Dedifferentiated amniotic fluid mesenchymal stem cell (primary cell): ENCODE results near the gene MCM7.

ENCODE experiments used
- DNase-seq: peaks from one replicate; pipeline ENCODE4 v3.0.0-alpha.2; 2016; ENCODE audit errors: extremely low spot score

The MCM7 gene

DNA sequence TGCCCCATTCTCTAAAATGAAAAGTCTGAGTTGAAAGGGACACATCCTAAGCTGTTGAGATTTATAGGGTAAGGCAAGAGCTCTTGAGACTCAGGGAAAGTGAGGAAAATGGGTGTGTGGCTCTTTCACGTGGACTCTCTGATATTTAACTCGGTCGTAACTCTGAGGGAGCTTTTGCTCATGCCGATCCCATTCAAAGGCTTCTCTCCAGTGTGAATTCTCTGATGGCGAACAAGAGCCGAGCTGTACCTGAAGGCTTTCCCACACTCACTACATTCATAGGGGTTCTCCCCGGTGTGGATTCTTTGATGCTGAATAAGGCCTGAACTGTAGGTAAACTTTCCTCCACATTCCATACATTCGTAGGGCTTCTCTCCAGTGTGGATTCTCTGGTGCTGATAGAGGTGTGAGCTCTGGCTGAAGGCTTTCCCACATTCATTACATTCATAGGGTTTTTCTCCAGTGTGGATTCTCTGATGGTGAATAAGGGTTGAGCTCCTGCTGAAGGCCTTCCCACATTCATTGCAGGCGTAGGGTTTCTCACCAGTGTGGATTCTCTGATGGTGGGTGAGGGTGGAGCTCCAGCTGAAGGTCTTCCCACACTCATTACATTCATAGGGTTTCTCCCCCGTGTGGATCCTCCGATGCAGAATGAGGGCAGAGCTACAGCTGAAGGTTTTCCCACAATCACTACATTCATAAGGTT, 30.0 kb downstream of the MCM7 start:
- DNase-seq: no peak

DNA sequence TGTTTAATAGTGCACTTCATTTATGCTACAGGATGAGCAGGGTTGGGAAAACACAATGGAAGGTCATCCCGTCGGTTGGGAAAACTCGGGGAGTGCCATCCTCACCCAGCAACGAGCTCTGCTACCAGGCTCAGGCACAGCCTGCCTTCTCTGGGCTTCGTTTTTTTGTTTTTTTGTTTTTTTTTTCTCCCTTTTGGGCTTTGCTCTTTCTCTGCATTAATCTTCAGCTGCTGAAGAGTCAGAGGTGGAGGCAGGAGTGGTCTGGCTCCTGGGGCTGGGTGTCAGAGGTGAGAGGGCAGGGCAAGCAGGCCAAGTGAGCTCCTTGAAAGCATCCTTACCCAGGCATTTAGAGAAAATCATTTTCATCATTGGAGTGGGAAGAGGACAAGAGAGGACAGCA, 31.2 kb downstream of the MCM7 start:
- no peak for DNase-seq

DNA sequence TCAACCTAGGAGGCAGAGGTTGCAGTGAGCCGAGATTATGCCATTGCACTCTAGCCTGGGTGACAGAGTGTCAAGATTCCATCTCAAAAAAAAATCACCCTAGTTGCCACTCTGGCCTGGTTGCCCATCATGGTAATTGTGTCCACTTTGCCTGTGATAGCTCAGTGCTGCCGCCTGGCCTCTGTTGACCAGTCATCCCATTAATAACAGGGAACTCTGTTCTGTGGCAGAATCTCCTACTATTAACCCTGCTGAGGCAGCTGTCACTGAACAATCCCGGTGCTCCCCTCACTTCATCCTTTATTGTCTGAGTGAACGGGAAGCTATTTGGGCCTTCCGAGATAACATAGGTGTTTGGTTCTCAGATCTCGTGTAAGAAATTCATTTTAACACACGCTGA, 34.2 kb downstream of the MCM7 start:
- no peak for DNase-seq

DNA sequence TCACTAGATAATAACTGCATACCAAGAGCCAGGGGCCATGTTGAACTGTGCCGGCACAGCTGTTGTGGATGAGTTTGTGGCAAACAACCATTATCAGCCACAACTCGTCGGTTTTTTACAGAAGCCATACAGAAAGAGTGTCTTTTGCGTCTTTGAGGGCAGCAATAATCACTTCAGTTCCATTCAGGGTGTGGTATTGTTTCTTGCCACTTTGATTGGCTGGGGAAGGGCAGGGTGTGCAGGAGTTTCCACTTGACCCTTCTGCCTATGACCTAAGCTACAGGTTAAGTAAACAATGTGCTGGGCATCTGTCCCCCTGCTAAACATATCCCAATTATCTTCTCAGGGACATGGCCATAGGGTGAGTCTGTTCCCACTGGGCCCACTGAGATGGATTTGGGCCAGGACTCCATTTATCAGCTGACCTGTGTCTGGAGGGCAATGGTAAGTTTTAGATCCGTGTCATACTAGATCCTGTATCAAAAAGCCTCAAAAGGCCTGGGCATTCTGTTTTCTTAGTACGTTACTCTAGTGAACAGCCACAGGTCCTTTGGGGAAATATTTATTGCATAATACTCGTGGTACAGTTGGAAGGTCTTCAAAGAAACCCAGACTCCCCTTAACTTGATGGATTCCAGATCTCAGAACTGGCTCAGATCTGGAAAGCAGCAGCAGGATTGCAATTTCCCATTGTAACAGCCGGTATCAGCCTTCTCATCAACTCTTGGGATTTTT, 35.6 kb downstream of the MCM7 start:
- peak; percentile 56 for DNase-seq

GRCh38 chr7:100064162-100064561, 37.0 kb downstream of the MCM7 start:
- no peak for DNase-seq

- DNase-seq: no peak
These were observed 37.8 kb downstream of the MCM7 start for GRCh38 chr7:100063376-100063775.

DNA sequence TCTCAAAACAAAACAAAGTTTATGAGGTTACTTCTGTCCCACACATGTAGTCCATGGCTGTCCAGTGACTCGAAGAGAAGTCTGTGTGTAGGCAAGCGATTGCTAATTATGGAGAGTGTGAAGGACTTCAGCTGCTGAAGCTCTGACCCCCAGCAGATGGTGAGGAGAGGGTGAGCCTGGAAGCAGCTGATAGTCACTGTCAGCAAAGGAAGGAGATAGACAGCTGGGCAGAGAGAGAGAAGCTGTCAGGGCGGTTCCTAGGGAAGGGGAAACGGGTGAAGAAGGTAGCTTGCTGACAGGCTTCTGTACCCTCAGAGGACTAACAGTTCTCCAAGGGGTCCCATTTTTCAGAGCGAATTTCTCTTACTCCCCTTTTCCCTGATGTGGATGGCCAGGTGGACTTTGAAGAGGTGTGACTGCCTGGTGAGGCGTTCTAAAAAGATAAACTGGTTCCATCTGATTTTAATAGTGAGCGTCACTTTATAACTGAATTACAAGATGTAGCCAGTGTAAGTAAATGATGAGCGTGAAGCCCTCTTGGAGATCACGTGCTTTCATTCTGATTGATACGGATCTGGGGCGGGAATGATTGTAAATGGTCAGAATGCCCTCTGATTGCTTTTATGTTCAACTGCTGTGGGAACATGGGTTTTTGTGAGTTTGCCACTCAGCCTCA, 39.5 kb downstream of the MCM7 start:
- DNase-seq: no peak

DNA sequence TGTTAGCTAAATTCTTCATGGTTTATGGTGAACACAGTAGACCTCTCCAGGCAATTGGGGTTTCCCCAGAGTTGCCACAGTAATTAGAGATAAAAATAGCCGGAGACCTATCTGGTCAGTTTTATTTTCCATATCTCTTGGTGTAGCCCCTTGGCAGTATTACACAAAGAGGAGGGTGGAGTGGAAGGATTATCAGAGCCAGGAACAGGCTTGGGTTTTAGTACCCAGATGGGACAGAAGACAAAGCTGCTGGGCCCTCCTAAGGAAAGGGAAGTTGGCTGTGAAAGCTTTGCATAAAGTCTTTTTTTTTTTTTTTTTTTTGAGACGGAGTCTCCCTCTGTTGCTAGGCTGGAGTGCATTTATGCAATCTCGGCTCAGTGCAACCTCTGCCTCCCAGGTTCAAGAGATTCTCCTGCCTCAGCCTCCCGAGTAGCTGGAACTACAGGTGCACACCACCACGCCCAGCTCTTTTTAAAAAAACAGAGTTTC, 41.9 kb downstream of the MCM7 start:
- DNase-seq: no peak

GRCh38 chr7:100057006-100057405, 44.2 kb downstream of the MCM7 start:
- DNase-seq: no peak

DNA sequence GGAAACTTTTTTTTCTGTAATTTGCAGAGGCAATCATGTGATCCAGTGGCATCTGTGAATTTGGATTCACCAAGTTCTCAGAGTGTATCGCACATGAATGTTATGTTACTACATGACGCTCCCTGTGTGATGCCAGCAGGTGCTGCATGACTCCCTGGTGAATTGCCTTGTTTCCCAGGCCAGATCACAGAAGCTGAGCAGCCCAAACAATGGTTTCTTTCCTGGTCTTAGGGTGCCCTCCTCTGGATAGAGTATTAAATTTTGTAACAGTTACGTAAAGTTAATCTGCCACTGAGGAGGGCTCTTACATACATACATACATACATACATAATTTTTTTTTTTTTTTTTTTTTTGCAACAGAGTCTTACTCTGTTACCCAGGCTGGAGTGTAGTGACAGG, 48.0 kb downstream of the MCM7 start:
- peak; percentile 63 for DNase-seq

DNA sequence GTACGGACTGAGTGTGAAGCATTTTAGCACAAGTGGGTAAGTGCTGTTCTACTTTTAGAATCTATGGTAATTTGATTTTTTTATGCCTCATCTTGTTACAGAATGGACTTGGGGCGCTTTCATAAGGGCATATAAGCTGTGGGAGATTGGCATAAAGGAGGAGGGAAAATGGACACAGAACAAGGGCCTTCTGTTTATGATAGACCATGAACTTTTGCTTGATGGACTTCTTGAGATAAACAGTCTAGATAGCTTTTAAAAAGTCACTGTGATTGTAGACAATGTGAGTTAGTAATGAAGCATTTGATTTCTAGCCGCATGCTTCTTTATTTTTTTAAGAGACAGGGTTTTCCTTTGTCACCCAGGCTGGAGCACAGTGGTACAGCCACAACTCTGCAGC, 49.6 kb downstream of the MCM7 start:
- no peak for DNase-seq

GRCh38 chr7:100049441-100050291, 51.5 kb downstream of the MCM7 start, which contains the start of gene ZSCAN21:
TSS of gene ZSCAN21 (plus strand) at chr7:100049774. CDS start at chr7:100057007, 7,233 bp downstream.
- DNase-seq: peak; percentile 83

GRCh38 chr7:100048680-100049079, 52.5 kb downstream of the MCM7 start:
- no peak for DNase-seq

GRCh38 chr7:100044718-100045117, 56.5 kb downstream of the MCM7 start:
- DNase-seq: no peak
